Measurements from ENCODE around the gene SLC38A8.

SLC38A8 gene

DNA sequence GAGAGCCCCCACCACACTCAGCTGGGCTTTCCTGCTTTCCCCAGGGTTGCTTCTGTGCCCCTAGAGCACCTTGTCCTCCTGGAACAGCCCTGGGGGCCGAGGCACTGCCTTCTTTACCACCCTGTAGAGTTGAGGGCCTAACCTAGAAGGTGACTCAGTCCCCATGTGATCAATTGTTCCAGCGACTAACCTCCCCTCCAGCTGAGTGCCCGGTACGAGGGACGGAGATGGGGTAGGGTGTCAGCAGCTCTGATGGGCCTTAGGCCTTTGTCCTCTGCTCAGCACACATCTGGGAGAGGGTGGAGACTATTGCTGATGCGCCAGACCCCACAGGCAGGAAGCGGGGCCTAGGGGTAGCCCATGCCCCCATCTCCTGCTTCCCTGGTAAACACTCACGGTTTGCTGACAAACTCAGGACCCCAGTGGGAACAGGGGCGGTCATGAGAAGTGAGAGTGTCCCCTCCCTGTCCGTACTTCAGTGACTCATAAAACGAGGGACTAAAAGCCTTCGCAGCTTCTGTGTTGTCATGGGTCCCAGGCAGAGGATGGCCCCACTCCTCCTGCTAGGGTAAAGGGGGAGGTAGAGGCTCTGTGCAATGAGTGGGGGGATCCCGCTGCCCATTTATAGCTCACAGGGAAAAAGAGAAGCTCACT, 41.5 kb downstream of the SLC38A8 start:
- no peak for DNase-seq (ENCODE audit: low read depth, low spot score)

DNA sequence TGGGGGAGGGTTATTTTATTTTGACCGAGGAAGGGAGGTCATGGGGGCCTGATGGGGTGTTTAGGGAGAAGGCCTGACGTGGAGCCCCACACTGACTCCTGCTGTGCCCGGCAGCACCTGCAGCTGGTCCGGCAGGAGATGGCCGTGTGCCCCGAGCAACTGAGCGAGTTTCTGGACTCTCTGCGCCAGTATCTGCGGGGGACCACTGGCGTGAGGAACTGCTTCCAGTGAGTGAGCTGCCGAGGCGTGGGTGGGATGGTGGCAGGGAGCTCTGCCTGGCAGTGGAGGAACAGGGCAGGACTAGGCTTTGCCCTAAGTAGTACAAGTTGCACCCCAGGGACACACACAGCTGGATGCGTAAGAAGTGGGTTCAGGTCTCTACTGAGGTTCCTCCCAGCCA, 44.5 kb downstream of the SLC38A8 start:
- DNase-seq (ENCODE audit: low read depth, low spot score) = no peak

GRCh38 chr16:83996481-83997252, 45.9 kb downstream of the SLC38A8 start:
- DNase-seq (ENCODE audit: low read depth, low spot score) = no peak

DNA sequence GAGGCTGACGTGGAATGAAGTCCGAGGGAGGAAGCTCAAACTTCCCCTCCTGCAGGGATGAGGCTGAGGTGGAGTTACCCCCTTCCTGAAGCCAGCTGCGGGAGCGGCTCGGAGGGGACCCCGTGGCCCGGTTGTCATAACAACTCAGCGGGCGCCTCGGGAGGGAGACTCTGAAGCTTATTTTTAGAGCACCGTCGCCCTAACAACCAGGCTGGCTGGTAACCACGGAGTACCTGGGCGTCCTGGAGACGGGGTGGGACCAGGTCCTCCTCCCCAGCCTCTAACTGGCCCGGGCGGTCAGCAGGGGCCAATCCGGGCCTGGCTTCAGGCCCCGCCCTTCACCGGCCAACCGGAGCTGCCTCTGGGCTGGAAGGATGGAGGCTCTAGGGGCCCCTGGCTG, 46.8 kb downstream of the SLC38A8 start:
- DNase-seq (ENCODE audit: low read depth, low spot score) = peak; percentile 57

DNA sequence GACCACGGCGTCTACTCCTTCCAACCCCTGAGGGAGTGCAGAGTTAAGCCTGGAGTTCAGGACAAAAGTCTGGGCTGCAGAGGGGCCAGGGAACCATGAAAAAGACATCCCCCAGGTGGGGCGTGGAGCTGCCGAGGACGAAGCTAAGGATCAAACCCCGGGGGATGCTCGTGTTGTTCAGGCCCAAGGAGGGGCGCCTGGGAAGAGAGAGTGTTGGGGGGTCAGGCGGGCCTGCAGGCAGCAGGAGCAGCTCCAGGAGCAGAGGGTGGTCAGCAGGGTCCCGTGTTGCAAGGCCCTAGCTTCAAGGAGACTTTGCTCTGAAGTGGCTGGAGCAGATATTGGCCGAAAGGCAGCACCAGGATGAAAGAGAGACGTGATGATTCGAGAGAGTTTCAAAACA, 47.9 kb downstream of the SLC38A8 start:
- DNase-seq (ENCODE audit: low read depth, low spot score) = no peak

- DNase-seq (ENCODE audit: low read depth, low spot score) = no peak
Observed at GRCh38 chr16:83994087-83994486, 48.5 kb downstream of the SLC38A8 start.

DNA sequence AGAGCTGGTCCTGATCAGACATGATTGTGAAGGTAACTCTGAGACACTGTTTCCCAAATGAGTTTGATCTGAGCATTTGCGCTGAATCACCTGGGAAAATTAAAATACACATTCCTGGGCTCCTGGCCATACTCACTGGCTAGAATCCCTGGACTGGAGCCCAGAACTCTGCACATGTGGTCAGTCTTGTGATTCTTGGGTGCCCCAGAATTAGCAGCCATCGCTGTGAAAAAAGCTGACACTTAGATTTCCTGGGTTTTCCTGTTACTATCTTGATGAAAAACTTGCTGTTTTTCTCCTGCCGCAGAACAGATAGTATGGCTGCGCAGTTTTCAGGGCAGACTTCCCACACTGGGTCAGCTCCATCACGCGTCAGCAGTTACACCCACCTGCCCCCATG, 50.0 kb downstream of the SLC38A8 start:
- no peak for DNase-seq (ENCODE audit: low read depth, low spot score)

DNA sequence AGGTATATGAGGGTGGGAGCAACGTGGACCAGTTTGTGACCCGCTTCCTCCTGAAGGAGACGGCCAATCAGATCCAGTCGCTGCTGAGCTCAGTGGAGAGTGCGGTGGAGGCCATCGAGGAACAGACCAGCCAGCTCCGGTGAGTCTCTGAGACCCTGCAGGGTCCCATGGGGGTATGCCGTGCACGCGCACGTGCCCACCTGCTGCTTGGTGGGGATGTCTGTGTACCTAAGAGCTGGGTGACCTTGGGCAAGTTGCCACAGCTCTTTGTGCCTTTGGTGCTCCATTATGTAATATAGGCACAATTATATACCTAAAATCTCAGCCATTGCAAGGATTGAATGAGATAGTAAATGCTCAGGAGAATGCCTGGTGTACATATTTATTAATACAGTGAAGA, 52.1 kb downstream of the SLC38A8 start:
- no peak for DNase-seq (ENCODE audit: low read depth, low spot score)

DNA sequence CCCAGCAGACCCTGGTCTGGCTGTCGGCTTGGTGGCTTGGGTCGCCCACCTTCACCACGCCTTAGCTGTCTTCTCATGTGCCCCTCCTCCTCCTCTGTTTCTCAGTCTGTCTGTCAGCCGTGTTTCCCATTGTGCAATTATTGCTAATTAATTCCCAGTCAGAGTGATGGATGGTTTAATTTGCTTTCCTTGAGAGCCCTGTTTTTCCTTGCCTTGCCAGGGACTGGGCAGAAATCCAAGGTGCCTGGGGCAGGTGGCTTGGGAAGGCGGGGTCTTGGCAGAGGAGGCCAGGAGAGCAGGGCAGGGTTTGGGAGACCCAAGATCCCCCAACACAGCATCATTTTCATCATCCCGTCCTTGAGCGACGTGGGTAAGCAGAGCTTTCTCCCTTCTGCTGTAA, 53.3 kb downstream of the SLC38A8 start:
- no peak for DNase-seq (ENCODE audit: low read depth, low spot score)

DNA sequence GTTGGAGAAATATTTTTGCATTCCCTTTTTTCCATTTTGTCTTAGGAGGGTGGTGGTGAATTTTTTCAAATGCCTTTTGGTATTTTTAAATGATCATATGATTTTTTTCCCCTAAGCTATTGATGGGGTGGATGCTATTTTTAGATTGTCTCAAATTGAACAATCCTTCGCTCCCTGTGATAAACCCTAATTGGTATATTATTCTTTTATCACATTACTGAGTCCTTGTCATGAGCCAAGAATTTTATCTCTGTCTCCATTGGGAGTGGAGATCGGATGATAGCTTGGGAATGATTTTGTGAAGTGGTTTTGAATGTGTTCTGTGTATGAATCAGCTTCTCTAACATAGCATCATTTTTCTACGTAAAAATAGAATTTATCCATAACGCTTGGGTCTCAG, 59.1 kb downstream of the SLC38A8 start:
- no peak for DNase-seq (ENCODE audit: low read depth, low spot score)

GRCh38 chr16:83981799-83982198, 60.8 kb downstream of the SLC38A8 start:
- no peak for DNase-seq (ENCODE audit: low read depth, low spot score)

DNA sequence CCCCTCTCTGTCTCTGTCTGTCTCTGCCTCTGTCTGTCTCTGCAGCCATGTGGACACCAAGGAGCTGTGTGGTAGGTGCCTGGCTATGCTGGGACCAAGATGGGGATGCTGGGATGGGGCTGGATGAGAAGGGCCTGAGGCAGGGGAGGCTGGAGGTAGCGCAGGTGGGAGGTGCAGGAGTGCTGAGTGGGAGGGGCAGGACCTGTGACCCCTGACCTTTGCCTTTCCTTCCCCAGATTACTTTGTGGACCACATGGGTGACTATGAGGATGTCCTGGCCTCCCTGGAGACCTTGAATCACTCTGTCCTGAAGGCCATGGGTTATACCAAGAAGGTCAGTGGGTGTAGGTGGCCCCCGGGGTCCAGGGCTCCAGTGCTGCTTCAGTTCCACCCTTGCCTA, 61.8 kb downstream of the SLC38A8 start:
- no peak for DNase-seq (ENCODE audit: low read depth, low spot score)

DNA sequence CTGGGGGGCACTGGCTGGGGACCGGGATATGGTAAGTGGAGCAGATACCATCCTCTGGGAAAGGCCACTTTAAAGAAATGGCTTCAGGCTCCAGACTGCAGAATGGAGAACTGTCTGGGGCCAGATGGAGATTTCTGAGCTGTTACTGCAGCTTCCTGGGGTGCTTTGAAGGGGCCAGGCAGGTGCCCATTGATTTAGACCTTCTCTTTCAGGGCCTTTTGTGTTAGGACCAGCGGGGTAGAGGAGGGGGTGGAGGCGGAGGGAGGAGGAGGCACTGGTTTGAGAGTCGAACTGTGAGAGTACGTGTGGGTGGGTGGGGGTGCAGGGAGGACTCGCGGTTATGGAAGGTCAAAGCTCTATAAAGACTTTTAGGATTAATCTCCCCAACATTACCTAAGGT, 63.2 kb downstream of the SLC38A8 start:
- no peak for DNase-seq (ENCODE audit: low read depth, low spot score)

- no peak for DNase-seq (ENCODE audit: low read depth, low spot score)
Observed at GRCh38 chr16:83978401-83978904, 64.1 kb downstream of the SLC38A8 start.

DNA sequence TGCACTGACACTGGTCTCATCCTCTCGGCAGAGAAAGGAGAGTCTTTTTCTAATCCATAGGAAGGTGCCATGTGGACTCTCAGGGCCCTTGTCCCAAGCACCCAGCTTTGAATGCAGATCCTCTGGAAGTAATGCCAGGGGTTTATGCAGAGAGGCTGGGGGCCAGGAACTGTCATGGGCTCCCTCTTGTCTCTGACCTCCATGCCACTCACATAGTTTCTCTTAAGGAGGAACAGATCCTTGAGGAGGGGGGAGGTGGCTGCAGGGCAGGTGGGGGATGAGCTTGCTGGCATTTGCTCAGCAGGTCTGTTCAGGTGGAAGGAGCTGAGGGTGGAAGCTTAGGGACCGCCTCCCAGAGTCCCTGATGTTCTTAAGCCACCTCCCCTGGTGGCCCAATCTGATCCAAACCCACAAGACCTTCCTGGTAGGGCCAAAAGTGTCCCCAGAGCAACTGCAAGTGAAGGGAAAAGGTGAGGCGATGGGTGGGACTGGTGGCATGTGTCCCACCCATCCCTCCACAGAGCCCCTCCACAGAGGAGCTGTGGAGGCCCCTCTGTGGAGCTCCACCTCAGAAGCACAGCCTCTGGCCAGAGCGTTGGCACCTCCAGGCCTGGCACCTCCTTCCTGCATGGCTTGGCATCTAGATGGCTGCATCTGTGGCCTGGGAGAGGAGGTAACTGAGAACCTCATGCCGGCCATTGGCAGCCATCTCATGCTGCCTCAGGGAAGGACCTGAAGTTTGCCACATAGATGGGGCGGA, 65.4 kb downstream of the SLC38A8 start:
- DNase-seq (ENCODE audit: low read depth, low spot score) = no peak

- DNase-seq (ENCODE audit: low read depth, low spot score) = no peak
Observed at GRCh38 chr16:83975590-83976260, 66.9 kb downstream of the SLC38A8 start.

DNA sequence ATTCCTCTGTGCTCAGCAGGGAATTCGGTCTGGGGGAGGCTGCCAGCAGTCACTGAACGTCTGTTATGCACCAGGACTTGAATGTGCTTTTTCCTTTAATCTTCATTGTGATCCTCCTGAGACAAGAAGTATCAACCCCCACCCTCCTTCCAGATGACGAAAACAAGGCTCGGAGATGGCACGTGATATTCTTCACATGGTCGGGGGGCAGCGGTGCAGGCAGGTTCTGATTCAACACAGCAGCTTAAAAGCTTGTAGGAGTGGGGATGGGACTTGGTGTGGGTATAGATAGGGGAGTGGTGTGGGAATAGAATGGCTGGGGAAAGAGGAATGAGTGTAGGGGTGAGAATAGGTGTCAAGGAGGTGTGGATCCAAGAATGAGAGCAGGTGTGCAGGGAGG, 68.1 kb downstream of the SLC38A8 start:
- DNase-seq (ENCODE audit: low read depth, low spot score) = no peak

GRCh38 chr16:83973581-83974385, 68.8 kb downstream of the SLC38A8 start:
- DNase-seq (ENCODE audit: low read depth, low spot score) = no peak

DNA sequence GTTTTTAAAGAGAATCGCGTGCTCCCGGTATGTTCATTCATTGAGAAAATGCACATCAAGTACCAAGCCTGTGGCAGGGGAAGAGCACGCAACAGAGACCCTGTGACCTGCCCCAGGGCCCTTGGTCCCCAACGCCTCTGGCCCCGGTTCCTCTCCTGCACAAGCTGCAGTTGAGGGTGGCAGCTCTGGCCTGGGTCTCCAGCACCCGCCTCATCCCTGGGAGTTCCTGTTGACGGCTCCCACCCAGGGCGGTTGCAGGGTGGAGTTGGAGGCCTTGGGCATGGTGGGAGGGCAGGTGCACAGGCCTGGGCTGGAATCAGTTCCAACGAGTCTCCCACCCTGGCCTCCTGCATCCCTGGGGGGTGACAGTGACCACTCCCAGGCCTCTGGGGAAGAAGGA, 69.5 kb downstream of the SLC38A8 start:
- DNase-seq (ENCODE audit: low read depth, low spot score) = no peak

- no peak for DNase-seq (ENCODE audit: low read depth, low spot score)
Observed at GRCh38 chr16:83972256-83973008, 70.2 kb downstream of the SLC38A8 start.
